HCT116 (cell line): ENCODE results near the gene CAPZB. TPM values are rescaled to one million over a fixed set of nuclear protein-coding genes. Genes with fewer than 3 reads are reported as not detected.
A peak's percentile ranks its signal among the peaks of the same experiment; 100 is the strongest.

Source experiments
- ATAC-seq: fragments of 200-7000 bp; cut with Tn5 transposase; 2 replicates; pipeline ENCODE4 v1.9.1; 2020; ENCODE audit warnings: mild to moderate bottlenecking, moderate library complexity
- BruUV-seq: library from RNA; stranded (reverse); fragments of 400-500 nt; replicated peaks from 2 replicates; lab custom pipeline; 2021; lab: Mats Ljungman, UMichigan
- CTCF ChIA-PET: fragments of 300-600 bp; sonication (Branson Sonifier 250); formaldehyde crosslinking; loops from one replicate; lab custom pipeline; 2021; ENCODE audit warnings: antibody characterized with exemption; lab: Charles Lee
- POLR2A ChIA-PET: fragments of 300-600, 350-600 bp; sonication (Branson Sonifier 250); formaldehyde crosslinking; loops from one replicate; lab custom pipeline; 2021; ENCODE audit warnings: antibody characterized with exemption; lab: Charles Lee
- RAD21 ChIA-PET, 2 experiments: fragments of 300-600 bp; sonication (Branson Sonifier 250); formaldehyde crosslinking; loops; one replicate each; lab custom pipeline; 2023; ENCODE audit warnings: low total read pairs in 2 of 2; ENCODE audit not compliant: uncharacterized antibody in 2 of 2, unreplicated experiment in 2 of 2, low non-redundant PET in 1 of 2; lab: Charles Lee
- DNase-seq: peaks from one replicate; pipeline ENCODE4 v3.0.0-alpha.2; 2010; ENCODE audit warnings: low read depth, low spot score
- H2AFZ ChIP-seq: fragments of 200-600 bp; shearing (Covaris generic), sonication (generic); 2 replicates; pipeline ENCODE4 v1.6.1; 2017; ENCODE audit warnings: low read depth, mixed run types, mixed read lengths, antibody characterized with exemption, low read length; ENCODE audit not compliant: poor library complexity, severe bottlenecking
- H3K27ac ChIP-seq: 2 replicates; pipeline ENCODE4 v1.5.1; 2012; ENCODE audit warnings: low read depth, low read length
- H3K27me3 ChIP-seq: fragments of 200-600 bp; sonication (generic); 2 replicates; pipeline ENCODE4 v1.6.1; 2016; ENCODE audit warnings: mixed run types, low read length, mixed read lengths; ENCODE audit not compliant: insufficient read depth
- H3K36me3 ChIP-seq, 2 experiments: fragments of 200-500 bp in 1 of 2; fragments of 200-600 bp in 1 of 2; sonication (Bioruptor generic) in 1 of 2; sonication (generic) in 1 of 2; 2 replicates each; pipeline versions ENCODE4 v1.5.1 to v1.6.1; 2014 to 2016; ENCODE audit warnings: low read length in 2 of 2, inconsistent platforms in 1 of 2, mixed read lengths in 1 of 2, mixed run types in 1 of 2; ENCODE audit not compliant: insufficient read depth in 2 of 2, control insufficient read depth in 1 of 2
- H3K4me1 ChIP-seq, 2 experiments: fragments of 200-600 bp in 1 of 2; sonication (generic) in 1 of 2; 2 replicates each; pipeline versions ENCODE4 v1.5.1 to v1.6.1; 2012 to 2017; ENCODE audit warnings: low read length in 2 of 2, inconsistent platforms in 1 of 2, mild to moderate bottlenecking in 1 of 2, mixed read lengths in 1 of 2, mixed run types in 1 of 2, moderate library complexity in 1 of 2; ENCODE audit not compliant: insufficient read depth in 2 of 2, control insufficient read depth in 1 of 2
- H3K4me2 ChIP-seq: fragments of 200-600 bp; sonication (generic); 2 replicates; pipeline ENCODE4 v1.6.1; 2017; ENCODE audit warnings: mixed run types, low read length, mixed read lengths
- H3K4me3 ChIP-seq, 2 experiments: fragments of 200-600 bp in 1 of 2; sonication (generic) in 1 of 2; replicated peaks in 1 of 2; 2 replicates each; pipeline ENCODE4 v1.5.1; 2011 to 2016; ENCODE audit warnings: low read length in 2 of 2, control low read depth in 1 of 2, low read depth in 1 of 2, mild to moderate bottlenecking in 1 of 2, mixed read lengths in 1 of 2, mixed run types in 1 of 2
- H3K79me2 ChIP-seq: fragments of 200-600 bp; sonication (generic); 2 replicates; pipeline ENCODE4 v1.6.1; 2017; ENCODE audit warnings: mild to moderate bottlenecking, mixed run types, low read length, moderate library complexity, mixed read lengths; ENCODE audit not compliant: insufficient read depth
- H3K9ac ChIP-seq: fragments of 200-600 bp; sonication (generic); 2 replicates; pipeline ENCODE4 v1.6.1; 2016; ENCODE audit warnings: low read length, mixed read lengths
- H3K9me2 ChIP-seq: fragments of 200-600 bp; sonication (generic), shearing (Covaris generic); 2 replicates; pipeline ENCODE4 v1.6.1; 2017; ENCODE audit warnings: mixed run types, mild to moderate bottlenecking, moderate library complexity; ENCODE audit not compliant: insufficient read depth
- H3K9me3 ChIP-seq, 2 experiments: fragments of 200-500 bp in 1 of 2; fragments of 200-600 bp in 1 of 2; sonication (Bioruptor generic) in 1 of 2; sonication (generic) in 1 of 2; 2 replicates each; pipeline ENCODE4 v1.6.1; 2014 to 2017; ENCODE audit warnings: low read length in 2 of 2, mixed read lengths in 2 of 2, inconsistent platforms in 1 of 2, low read depth in 1 of 2, mild to moderate bottlenecking in 1 of 2, mixed run types in 1 of 2, moderate library complexity in 1 of 2; ENCODE audit not compliant: control insufficient read depth in 1 of 2, insufficient read depth in 1 of 2
- H4K20me1 ChIP-seq: fragments of 200-600 bp; sonication (generic), shearing (Covaris generic); 2 replicates; pipeline ENCODE4 v1.6.1; 2017; ENCODE audit warnings: mixed run types, mild to moderate bottlenecking, moderate library complexity; ENCODE audit not compliant: insufficient read depth
- EZH2 ChIP-seq: fragments of 200-600 bp; sonication (generic); IDR thresholded peaks from 2 replicates; pipeline ENCODE4 v1.6.1; 2017; ENCODE audit warnings: antibody characterized with exemption, mixed run types
- FOSL1 ChIP-seq: IDR thresholded peaks from 2 replicates; pipeline ENCODE4 v1.6.1; 2012; ENCODE audit warnings: low read depth
- JUND ChIP-seq: IDR thresholded peaks from 2 replicates; pipeline ENCODE4 v1.6.1; 2012
- POLR2AphosphoS5 ChIP-seq: IDR thresholded peaks from 2 replicates; pipeline ENCODE4 v1.6.1; 2011; ENCODE audit warnings: mild to moderate bottlenecking, low read depth, low read length, moderate library complexity
- REST ChIP-seq: IDR thresholded peaks from 2 replicates; pipeline ENCODE4 v1.6.1; 2012; ENCODE audit warnings: low read depth
- TCF7L2 ChIP-seq: IDR thresholded peaks from 2 replicates; pipeline ENCODE4 v1.7.0; 2011; ENCODE audit warnings: borderline replicate concordance, inconsistent platforms; ENCODE audit not compliant: insufficient read depth, insufficient read length; ENCODE audit errors: extremely low read depth
- ZNF274 ChIP-seq: fragments of 200-500 bp; sonication (Bioruptor generic); IDR thresholded peaks from 2 replicates; pipeline ENCODE4 v1.6.1; 2014; ENCODE audit warnings: mild to moderate bottlenecking, low read depth, low read length, inconsistent platforms
- intact Hi-C: fragments of 100-400 bp; cut with micrococcal nuclease; formaldehyde crosslinking; loops from 2 replicates; pipeline ENCODE4 v1.10.0; 2022
- total RNA-seq: library from RNA; stranded (reverse); gene quantifications from one replicate; pipeline ENCODE4 v1.2.1, GENCODE V29; 2021; ENCODE audit not compliant: unreplicated experiment

Gene CAPZB
- total RNA-seq, 1 experiment from 2014 or later, result 203 TPM

DNA sequence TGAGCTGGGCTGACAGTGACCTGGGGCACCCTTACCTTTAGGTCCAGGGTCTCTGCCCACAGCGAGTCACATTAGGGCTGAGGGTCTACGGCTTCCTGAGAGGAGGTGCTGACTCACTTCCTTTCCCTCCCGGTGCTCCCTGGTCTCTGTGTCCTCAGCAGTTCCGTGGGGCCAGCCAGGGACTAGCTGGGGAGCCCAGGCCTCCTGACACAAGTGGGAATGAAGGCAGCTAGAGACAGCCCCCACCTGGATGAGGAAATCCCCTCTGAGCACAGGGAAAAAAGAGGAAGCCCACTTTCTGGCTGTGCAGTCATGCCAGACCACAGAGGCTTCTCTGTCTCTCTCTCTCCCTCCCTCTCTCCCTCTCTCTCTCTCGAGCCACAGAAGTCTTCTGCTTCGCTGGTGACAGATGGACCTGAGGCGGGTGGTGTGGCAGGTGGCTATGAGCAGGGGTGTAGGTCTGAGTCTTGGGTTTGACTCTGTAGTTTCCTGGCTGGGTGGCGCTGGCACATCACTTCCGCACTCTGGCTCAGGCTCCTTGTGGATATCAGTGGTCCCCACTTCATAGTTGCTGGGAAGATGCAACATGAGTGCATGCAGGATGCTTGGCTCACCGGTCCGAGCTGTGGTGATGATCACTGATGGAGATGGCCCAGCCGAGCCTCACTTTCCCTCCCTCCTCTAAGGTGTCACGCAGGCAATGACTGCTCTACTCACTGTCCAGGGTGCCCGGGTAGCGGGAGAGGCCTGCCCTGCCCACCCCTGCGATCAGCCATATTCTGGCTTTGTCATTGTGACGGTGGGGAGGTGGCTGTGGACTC lies 169.8 kb downstream of the CAPZB start:
- no peak for TF ChIP-seq EZH2
- TF ChIP-seq JUND, result peak; percentile 40; the same call in 1 of the 2 replicates
- TF ChIP-seq REST, result no peak
- TF ChIP-seq ZNF274, result no peak
- no peak for TF ChIP-seq TCF7L2
- no peak for TF ChIP-seq FOSL1
- TF ChIP-seq POLR2AphosphoS5, result no peak
- no peaks in the 10 kb centered on the region for H4K20me1 ChIP-seq
- no peak overlapping the region for H2AFZ ChIP-seq
- 0 out of 2 replicates have a peak overlapping the region, but pooled peaks have one; percentile 6 for H3K9ac ChIP-seq
- H3K27ac ChIP-seq, result peak overlapping the region; percentile 23; the same call in 1 of the 2 replicates
- no peaks in the 10 kb centered on the region for H3K36me3 ChIP-seq
- POLR2A ChIA-PET, result no interaction called here
- H3K27me3 ChIP-seq, result no peaks in the 10 kb centered on the region
- no TSS peak for BruUV-seq
- CTCF ChIA-PET, result interaction anchor here (0.7 kb wide), 1 partner anchor 13 kb away, joined by 3 read pairs; no protein-coding TSS in a partner anchor
- peaks cover 17 to 46% of the 10 kb centered on the region in 2 experiments; a peak in 3 of 4 replicates for H3K4me1 ChIP-seq
- no peaks in the 10 kb centered on the region for H3K9me3 ChIP-seq
- RAD21 ChIA-PET, result no interaction called here
- no peaks in the 10 kb centered on the region for H3K9me2 ChIP-seq
- H3K4me3 ChIP-seq, result no peak overlapping the region
- DNase-seq (no peak), ATAC-seq (no peak)
- peak overlapping the region; percentile 62 for H3K4me2 ChIP-seq
- intact Hi-C loops, result no loop called here
- peaks cover 15% of the 10 kb centered on the region for H3K79me2 ChIP-seq
